Endothelial cell of umbilical vein (primary cell): ENCODE results near the gene MRPL21. TPM values are rescaled to one million over a fixed set of nuclear protein-coding genes. Genes with fewer than 3 reads are reported as not detected.

Source experiments
- BruUV-seq: library from RNA; stranded (reverse); fragments of 400-500 nt; replicated peaks from 2 replicates; lab custom pipeline; 2021; lab: Mats Ljungman, UMichigan
- CTCF ChIA-PET: fragments of 300-600, 350-600 bp; sonication (Branson Sonifier 250); formaldehyde crosslinking; loops from one replicate; lab custom pipeline; 2021; ENCODE audit warnings: antibody characterized with exemption, inconsistent platforms; lab: Charles Lee
- POLR2A ChIA-PET: fragments of 300-600, 350-600 bp; sonication (Branson Sonifier 250); formaldehyde crosslinking; loops from one replicate; lab custom pipeline; 2021; ENCODE audit warnings: antibody characterized with exemption, inconsistent platforms; lab: Charles Lee
- DNase-seq: peaks from one replicate; pipeline ENCODE4 v3.0.0-alpha.2; 2011; ENCODE audit warnings: low read depth, low spot score
- FAIRE-seq: peaks from 2 replicates; lab custom pipeline; 2011; peaks lifted over from hg19 to GRCh38; lab: Jason Lieb, UNC
- H2AFZ ChIP-seq: 2 replicates; pipeline ENCODE4 v1.6.0; 2012; ENCODE audit warnings: low read depth, low read length, control low read depth, inconsistent platforms
- H3K27ac ChIP-seq: 2 replicates; pipeline ENCODE4 v1.5.1; 2011; ENCODE audit warnings: low read depth, mild to moderate bottlenecking, control low read depth, low read length, moderate library complexity; ENCODE audit not compliant: insufficient read depth
- H3K27me3 ChIP-seq, 2 experiments: 2 replicates each; pipeline versions ENCODE4 v1.6.0 to v1.6.1; 2011; ENCODE audit warnings: low read length in 2 of 2, mixed read lengths in 1 of 2; ENCODE audit not compliant: control insufficient read depth in 2 of 2, insufficient read depth in 2 of 2
- H3K36me3 ChIP-seq, 2 experiments: 2 replicates in 1 of 2; 3 replicates in 1 of 2; pipeline ENCODE4 v1.5.1; 2011; ENCODE audit warnings: low read length in 2 of 2, mild to moderate bottlenecking in 1 of 2, moderate library complexity in 1 of 2; ENCODE audit not compliant: control insufficient read depth in 2 of 2, insufficient read depth in 2 of 2; ENCODE audit errors: extremely low read depth in 1 of 2
- H3K4me1 ChIP-seq: 3 replicates; pipeline ENCODE4 v1.5.1; 2011; ENCODE audit warnings: mild to moderate bottlenecking, low read length; ENCODE audit not compliant: control insufficient read depth, insufficient read depth; ENCODE audit errors: extremely low read depth
- H3K4me2 ChIP-seq: 2 replicates; pipeline ENCODE4 v1.6.1; 2011; ENCODE audit warnings: low read length, control low read depth, mixed read lengths; ENCODE audit not compliant: insufficient read depth
- H3K4me3 ChIP-seq, 3 experiments: fragments of 200-600 bp in 1 of 3; sonication (generic), shearing (Covaris generic) in 1 of 3; replicated peaks in 1 of 3; 2 replicates each; pipeline ENCODE4 v1.5.1; 2011 to 2016; ENCODE audit warnings: control low read depth in 3 of 3, low read length in 3 of 3, mild to moderate bottlenecking in 2 of 3, inconsistent platforms in 1 of 3, low read depth in 1 of 3, moderate library complexity in 1 of 3; ENCODE audit not compliant: insufficient read depth in 1 of 3
- H3K79me2 ChIP-seq: 2 replicates; pipeline ENCODE4 v1.6.0; 2012; ENCODE audit warnings: low read length, inconsistent platforms; ENCODE audit not compliant: control insufficient read depth, insufficient read depth
- H3K9ac ChIP-seq: replicated peaks from 2 replicates; pipeline ENCODE3; 2011; ENCODE audit warnings: low read length, control low read depth; ENCODE audit not compliant: insufficient read depth; ENCODE audit errors: extremely low read depth
- H3K9me1 ChIP-seq: replicated peaks from 3 replicates; pipeline ENCODE4 v1.6.0; 2011; ENCODE audit warnings: mild to moderate bottlenecking, low read length; ENCODE audit not compliant: control insufficient read depth, insufficient read depth; ENCODE audit errors: extremely low read depth
- H3K9me3 ChIP-seq: replicated peaks from 2 replicates; pipeline ENCODE4 v1.5.1; 2012; ENCODE audit warnings: low read length, inconsistent platforms; ENCODE audit not compliant: control insufficient read depth, insufficient read depth
- H4K20me1 ChIP-seq: replicated peaks from 2 replicates; pipeline ENCODE3; 2011; ENCODE audit warnings: mild to moderate bottlenecking, low read length; ENCODE audit not compliant: control insufficient read depth, insufficient read depth; ENCODE audit errors: extremely low read depth
- CTCF ChIP-seq, 2 donors: IDR thresholded peaks; 1 replicate in 1 of 2; 2 replicates in 1 of 2; pipeline ENCODE4 v1.5.1; 2011; ENCODE audit warnings: low read length in 2 of 2, mild to moderate bottlenecking in 2 of 2, moderate library complexity in 2 of 2, control low read depth in 1 of 2, inconsistent platforms in 1 of 2, low read depth in 1 of 2; ENCODE audit not compliant: insufficient read depth in 1 of 2; ENCODE audit errors: extremely low read depth in 1 of 2
- EZH2 ChIP-seq: IDR thresholded peaks from 2 replicates; pipeline ENCODE4 v1.6.1; 2012; ENCODE audit warnings: borderline replicate concordance, low read depth, mild to moderate bottlenecking, moderate library complexity, low read length, inconsistent platforms; ENCODE audit not compliant: severe bottlenecking
- FOS ChIP-seq: IDR thresholded peaks from 2 replicates; pipeline ENCODE4 v1.6.1; 2011; ENCODE audit warnings: mild to moderate bottlenecking, low read length, moderate library complexity, borderline replicate concordance; ENCODE audit not compliant: insufficient read depth
- GATA2 ChIP-seq: IDR thresholded peaks from 2 replicates; pipeline ENCODE4 v1.7.0; 2011; ENCODE audit warnings: low read depth, mild to moderate bottlenecking, moderate library complexity, mixed read lengths, low read length; ENCODE audit not compliant: insufficient read length, insufficient read depth
- JUN ChIP-seq: IDR thresholded peaks from 2 replicates; pipeline ENCODE4 v1.6.1; 2011; ENCODE audit warnings: borderline replicate concordance, low read depth; ENCODE audit not compliant: insufficient read length, insufficient read depth
- MAX ChIP-seq: IDR thresholded peaks from 2 replicates; pipeline ENCODE4 v1.6.1; 2011; ENCODE audit not compliant: insufficient read depth, insufficient read length
- MYC ChIP-seq: IDR thresholded peaks from one replicate; pipeline ENCODE4 v1.6.1; 2011; ENCODE audit warnings: mild to moderate bottlenecking, low read depth, low read length
- POLR2A ChIP-seq: IDR thresholded peaks from 2 replicates; pipeline ENCODE4 v1.6.1; 2012; ENCODE audit warnings: low read depth, mild to moderate bottlenecking, control low read depth, low read length
- POLR2AphosphoS5 ChIP-seq: IDR thresholded peaks from 2 replicates; pipeline ENCODE4 v1.6.1; 2012; ENCODE audit warnings: low read depth, mild to moderate bottlenecking, control low read depth, low read length, moderate library complexity; ENCODE audit not compliant: insufficient read depth
- dilution Hi-C: fragments of 300-500 bp; cut with MboI; formaldehyde crosslinking; loops from one replicate; pipeline ENCODE4 v1.15.0; 2019; ENCODE audit warnings: low sequenced_read_pairs; ENCODE audit not compliant: extremely low pct_ligation_motif_present
- intact Hi-C: fragments of 100-400 bp; cut with micrococcal nuclease; formaldehyde crosslinking; loops from one replicate; pipeline ENCODE4 v1.10.0; 2022
- polyA plus RNA-seq, 4 experiments: library from polyadenylated mRNA; depleted of rRNA in 3 of 4; stranded (reverse) in 3 of 4; unstranded in 1 of 4; fragments of >200 nt; gene quantifications; 2 replicates each; pipeline versions ENCODE4 v1.2.1 to v1.2.3, GENCODE V29; 2011 to 2012; ENCODE audit warnings: missing spikeins in 1 of 4
- total RNA-seq: library from RNA; stranded (reverse); gene quantifications from 2 replicates; pipeline ENCODE4 v1.2.3, GENCODE V29; 2021

The MRPL21 gene
- total and polyA plus RNA-seq, 2 donors (not counting 3 experiments of a cell fraction or from before 2014, with no cell fraction given), result 52.2 to 65.5 TPM

DNA sequence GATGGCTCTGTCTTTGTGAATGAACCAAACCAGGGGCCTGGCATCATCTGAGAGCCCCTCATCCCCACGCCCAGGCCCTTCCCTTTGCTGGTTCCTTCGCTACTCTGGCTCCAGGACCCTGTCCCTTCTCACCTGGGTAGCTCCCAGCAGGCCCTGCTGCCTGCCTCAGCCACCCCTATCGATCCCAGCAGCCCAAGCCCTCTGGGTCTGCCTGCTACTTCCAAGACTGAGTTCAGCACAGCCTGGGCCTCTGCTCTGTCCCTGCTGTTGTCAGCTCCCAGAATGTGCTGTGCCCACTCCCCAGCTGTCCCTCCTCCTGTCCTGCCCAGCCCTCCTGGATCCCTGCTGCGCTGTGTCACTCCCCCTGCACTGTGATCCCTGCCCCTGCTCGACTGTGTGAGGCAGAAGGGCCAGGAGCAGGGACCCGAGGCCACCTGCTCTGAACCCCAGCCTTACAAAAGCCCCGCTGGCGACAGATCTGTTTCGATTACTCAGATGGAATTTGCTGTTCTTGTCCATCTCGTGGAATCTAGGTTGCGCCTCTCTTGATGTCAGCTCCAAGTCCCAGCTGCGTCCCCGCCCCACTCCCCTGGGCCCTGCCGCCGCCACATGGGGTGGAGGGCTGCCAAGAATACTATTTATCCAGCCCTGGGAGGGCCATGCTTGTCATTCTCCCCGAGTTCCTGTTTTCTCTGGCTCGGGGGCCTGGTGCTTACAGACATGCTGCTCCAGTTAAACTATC is 13.0 kb downstream of the MRPL21 start:
- H3K9me3 ChIP-seq, result no peaks in the 10 kb centered on the region
- no peaks in the 10 kb centered on the region for H3K27me3 ChIP-seq
- dilution Hi-C loops, result no loop called here
- no peak overlapping the region for H3K9ac ChIP-seq
- CTCF ChIA-PET, result interaction anchor here (0.7 to 1.9 kb wide), 7 partner anchors 11 to 258 kb away, joined by 3 to 11 read pairs (median 4); no protein-coding TSS in a partner anchor
- FAIRE-seq (peak; percentile 95), DNase-seq (peak; percentile 96)
- peak overlapping the region; percentile 25 for H3K4me2 ChIP-seq
- H3K4me3 ChIP-seq, result no peak overlapping the region
- H3K9me1 ChIP-seq, result no peaks in the 10 kb centered on the region
- H2AFZ ChIP-seq, result no peak overlapping the region
- H3K4me1 ChIP-seq, result peaks cover 15% of the 10 kb centered on the region
- no TSS peak for BruUV-seq
- intact Hi-C loops, result loop anchor here (1.0 to 5.0 kb wide), 2 partner anchors 15 to 33 kb away; no protein-coding TSS in a partner anchor
- POLR2A ChIA-PET, result no interaction called here
- peaks cover 8 to 15% of the 10 kb centered on the region in 2 experiments for H3K36me3 ChIP-seq
- TF ChIP-seq POLR2A (no peak), POLR2AphosphoS5 (peak; percentile 71), MAX (peak; percentile 9), MYC (no peak), GATA2 (no peak)
- H3K79me2 ChIP-seq, result no peaks in the 10 kb centered on the region
- H4K20me1 ChIP-seq, result no peaks in the 10 kb centered on the region
- peak overlapping the region; percentile 22 for H3K27ac ChIP-seq

DNA sequence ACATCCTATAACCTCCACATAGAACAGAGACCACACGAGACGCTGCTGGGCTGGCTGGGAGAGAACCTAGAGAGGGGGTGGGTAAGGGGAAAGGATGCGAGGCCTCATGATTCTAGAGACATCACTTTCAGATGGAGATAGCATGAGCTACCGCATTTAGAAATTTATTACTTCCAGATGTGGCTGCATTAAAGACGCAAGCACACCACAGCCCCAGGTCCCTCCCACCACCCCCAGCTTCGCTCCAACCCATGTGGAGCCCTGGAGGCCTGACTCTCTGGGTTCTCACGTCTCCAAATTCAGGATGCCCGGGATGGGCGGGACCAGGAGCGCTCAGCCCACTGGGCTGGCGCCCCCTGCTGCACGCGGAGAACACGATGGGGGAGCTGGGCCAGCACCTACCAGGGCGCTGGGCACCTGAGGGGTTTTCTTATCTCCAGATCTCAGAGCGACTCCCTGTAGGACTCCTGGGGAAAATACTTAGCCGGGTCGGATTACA is 13.6 kb downstream of the MRPL21 start:
- BruUV-seq, result no TSS peak
- H3K9ac ChIP-seq, result no peak overlapping the region
- H3K27me3 ChIP-seq, result no peaks in the 10 kb centered on the region
- H3K9me3 ChIP-seq, result no peaks in the 10 kb centered on the region
- H3K4me2 ChIP-seq, result no peak overlapping the region
- no peak overlapping the region for H3K27ac ChIP-seq
- DNase-seq (no peak), FAIRE-seq (no peak)
- H3K4me1 ChIP-seq, result peaks cover 15% of the 10 kb centered on the region
- H2AFZ ChIP-seq, result no peak overlapping the region
- ChIA-PET CTCF (interaction anchor here (0.7 to 1.9 kb wide), 7 partner anchors 10 to 257 kb away, joined by 3 to 11 read pairs (median 4); no protein-coding TSS in a partner anchor), POLR2A (no interaction called here)
- no peak overlapping the region for H3K4me3 ChIP-seq
- H3K36me3 ChIP-seq, result peaks cover 8 to 13% of the 10 kb centered on the region in 2 experiments
- no peaks in the 10 kb centered on the region for H3K79me2 ChIP-seq
- peak; percentile 19 for TF ChIP-seq POLR2A
- TF ChIP-seq MYC, result no peak
- no peak for TF ChIP-seq POLR2AphosphoS5
- no peak for TF ChIP-seq FOS
- TF ChIP-seq CTCF (IDR thresholded peaks at IDR 0.05; ENCODE audit: extremely low read depth in 1 of 2, insufficient read depth in 1 of 2, low read depth in 1 of 2, low read length in 2 of 2), result peak; percentile 26 to 43
- TF ChIP-seq MAX, result no peak
- no peak for TF ChIP-seq JUN
- TF ChIP-seq GATA2, result no peak
- no peak for TF ChIP-seq EZH2
- no peaks in the 10 kb centered on the region for H4K20me1 ChIP-seq
- dilution Hi-C loops (no loop called here), intact Hi-C loops (loop anchor here (5.0 kb wide), 1 partner anchor 33 kb away; no protein-coding TSS in a partner anchor)
- no peaks in the 10 kb centered on the region for H3K9me1 ChIP-seq
